Stomach (tissue), 9 donors: ENCODE measurements around the gene ZNRF2. TPM values are rescaled to one million over a fixed set of nuclear protein-coding genes. Genes with fewer than 3 reads are reported as not detected.

ENCODE experiments used
- DNase-seq, 2 donors: peaks; one replicate each; pipeline versions ENCODE4 v3.0.0 to v3.0.0-alpha.2; 2013 to 2019
- H3K27ac ChIP-seq, 5 donors: fragments of 200-600 bp in 4 of 5; sonication (generic) in 4 of 5; one replicate each; pipeline ENCODE4 v1.5.1; 2013 to 2019; ENCODE audit warnings: mild to moderate bottlenecking in 1 of 5, moderate library complexity in 1 of 5
- H3K27me3 ChIP-seq, 3 donors: fragments of 200-600 bp; sonication (generic); one replicate each; pipeline ENCODE4 v1.5.1; 2017 to 2019; ENCODE audit warnings: mixed run types in 1 of 3
- H3K36me3 ChIP-seq, 4 donors: fragments of 200-600 bp; sonication (generic); 1 replicate in 3 of 4; 2 replicates in 1 of 4; pipeline ENCODE4 v1.5.1; 2016 to 2019
- H3K4me1 ChIP-seq, 4 donors: fragments of 200-600 bp; sonication (generic); one replicate each; pipeline ENCODE4 v1.5.1; 2016 to 2019
- H3K4me3 ChIP-seq, 4 donors: fragments of 200-600 bp; sonication (generic) in 3 of 4; one replicate each; pipeline ENCODE4 v1.5.1; 2016 to 2019; ENCODE audit warnings: mild to moderate bottlenecking in 1 of 4
- H3K9me3 ChIP-seq, 4 donors: fragments of 200-600 bp; sonication (generic); one replicate each; pipeline ENCODE4 v1.5.1; 2016 to 2019
- CTCF ChIP-seq, 7 experiments: fragments of 450-650 bp in 4 of 7; fragments of 200-600 bp in 3 of 7; sonication (generic) in 3 of 7; IDR thresholded peaks; one replicate each; pipeline ENCODE4 v1.5.1; 2016 to 2019; ENCODE audit warnings: antibody characterized with exemption in 7 of 7, control low read depth in 2 of 7, mild to moderate bottlenecking in 1 of 7
- EP300 ChIP-seq: sonication (generic); formaldehyde crosslinking; IDR thresholded peaks from one replicate; pipeline ENCODE4 v1.6.1; 2017; ENCODE audit warnings: antibody characterized with exemption
- POLR2A ChIP-seq, 4 donors: fragments of 450-650 bp; IDR thresholded peaks; one replicate each; pipeline ENCODE4 v1.6.1; 2016; ENCODE audit warnings: antibody characterized with exemption in 4 of 4, control low read depth in 2 of 4, mild to moderate bottlenecking in 1 of 4, moderate library complexity in 1 of 4
- POLR2AphosphoS5 ChIP-seq, 3 donors: sonication (generic); formaldehyde crosslinking; IDR thresholded peaks; one replicate each; pipeline ENCODE4 v1.6.1; 2016; ENCODE audit warnings: antibody characterized with exemption in 3 of 3
- WGBS, 5 donors: extraction: QIAGEN DNeasy Blood & Tissue Kit in 3 of 5; methylation state at CpG; one replicate each; pipeline versions ENCODE4 v1.1.5 to v1.1.7; 2013 to 2018; 5-methylcytosine and 5-hydroxymethylcytosine counted together
- intact Hi-C: fragments of 100-400 bp; cut with DNase I; formaldehyde crosslinking; loops from one replicate; pipeline ENCODE4 v1.15.1; 2023; ENCODE audit warnings: low total_unique reads
- polyA plus RNA-seq, 3 donors: library from polyadenylated mRNA; stranded (reverse); fragments of 200-250 nt; gene quantifications; one replicate each; pipeline ENCODE4 v1.2.3, GENCODE V29; 2013
- total RNA-seq, 5 donors: library from RNA; depleted of rRNA; stranded (reverse); fragments of >200 nt; gene quantifications; one replicate each; pipeline versions ENCODE4 v1.1.0 to v1.2.3, GENCODE V29; 2014 to 2016
- donor health status: healthy with polysubstance abuse.
- donor health status: Bipolar disorder and iron deficiency.
- donor health status: healthy.

ZNRF2 gene
- total and polyA plus RNA-seq, 8 donors = 5.4 to 209 (median 23.6) TPM

GRCh38 chr7:30270921-30271320 lies 13.5 kb upstream of the ZNRF2 start:
- no peak for TF ChIP-seq POLR2AphosphoS5 (IDR thresholded peaks at IDR 0.05)
- TF ChIP-seq EP300 = no peak
- TF ChIP-seq CTCF (IDR thresholded peaks at IDR 0.05) = no peak
- no peak for TF ChIP-seq POLR2A (IDR thresholded peaks at IDR 0.05)
- no peaks in the 10 kb centered on the region for H3K9me3 ChIP-seq
- H3K27ac ChIP-seq = no peak overlapping the region
- no peak overlapping the region for H3K4me3 ChIP-seq
- intact Hi-C loops = loop anchor here (10.0 kb wide), 1 partner anchor 96 kb away; no protein-coding TSS in a partner anchor
- H3K27me3 ChIP-seq = no peaks in the 10 kb centered on the region
- 82 to 92% (median 88%) methylated on average over 4 of the region's 4 CpGs for WGBS, 5 donors
- DNase-seq = no peak
- H3K36me3 ChIP-seq = no peaks in the 10 kb centered on the region
- H3K4me1 ChIP-seq = peaks cover 0 to 9% (median under 1%) of the 10 kb centered on the region in 4 donors

- 38 to 69% (median 56%) methylated on average over 2 of the region's 2 CpGs for WGBS, 5 donors
- Histone ChIP-seq H3K27me3 (no peaks in the 10 kb centered on the region), H3K36me3 (no peaks in the 10 kb centered on the region), H3K4me1 (peaks cover 0 to 12% (median 4%) of the 10 kb centered on the region in 4 donors), H3K4me3 (no peak overlapping the region), H3K9me3 (no peaks in the 10 kb centered on the region), H3K27ac (no peak overlapping the region)
- no peak for TF ChIP-seq POLR2AphosphoS5 (IDR thresholded peaks at IDR 0.05)
- no peak for TF ChIP-seq EP300
- TF ChIP-seq CTCF (IDR thresholded peaks at IDR 0.05) = no peak
- no peak for TF ChIP-seq POLR2A (IDR thresholded peaks at IDR 0.05)
- no peak for DNase-seq
- intact Hi-C loops = loop anchor here (10.0 kb wide), 1 partner anchor 97 kb away; no protein-coding TSS in a partner anchor
Measured at GRCh38 chr7:30272126-30272525, 12.3 kb upstream of the ZNRF2 start.

GRCh38 chr7:30273552-30273951 lies 10.8 kb upstream of the ZNRF2 start:
- no peak for DNase-seq
- Histone ChIP-seq H3K4me3 (no peak overlapping the region), H3K27me3 (no peaks in the 10 kb centered on the region), H3K27ac (no peak overlapping the region), H3K36me3 (no peaks in the 10 kb centered on the region), H3K4me1 (peaks cover 3 to 25% (median 14%) of the 10 kb centered on the region in 4 donors), H3K9me3 (no peaks in the 10 kb centered on the region)
- 71 to 79% (median 73%) methylated on average over 2 of the region's 2 CpGs for WGBS, 5 donors
- intact Hi-C loops = loop anchor here (10.0 kb wide), 1 partner anchor 99 kb away; no protein-coding TSS in a partner anchor
- no peak for TF ChIP-seq EP300
- no peak for TF ChIP-seq POLR2A (IDR thresholded peaks at IDR 0.05)
- TF ChIP-seq POLR2AphosphoS5 (IDR thresholded peaks at IDR 0.05) = no peak
- TF ChIP-seq CTCF (IDR thresholded peaks at IDR 0.05) = no peak

GRCh38 chr7:30274641-30275040 lies 9.8 kb upstream of the ZNRF2 start:
- Histone ChIP-seq H3K4me1 (peaks cover 4 to 36% (median 15%) of the 10 kb centered on the region in 4 donors), H3K27ac (no peak overlapping the region), H3K9me3 (no peaks in the 10 kb centered on the region), H3K27me3 (no peaks in the 10 kb centered on the region), H3K4me3 (no peak overlapping the region), H3K36me3 (no peaks in the 10 kb centered on the region)
- TF ChIP-seq CTCF (IDR thresholded peaks at IDR 0.05) (no peak), EP300 (no peak), POLR2AphosphoS5 (IDR thresholded peaks at IDR 0.05) (no peak), POLR2A (IDR thresholded peaks at IDR 0.05) (no peak)
- intact Hi-C loops = loop anchor here (10.0 kb wide), 1 partner anchor 100 kb away; no protein-coding TSS in a partner anchor
- 83 to 94% (median 91%) methylated on average over 3 of the region's 3 CpGs for WGBS, 5 donors
- DNase-seq = no peak
